Esophagus squamous epithelium (tissue), 5 donors: ENCODE data around the gene TSKU. TPM values are rescaled to one million over a fixed set of nuclear protein-coding genes. Genes with fewer than 3 reads are reported as not detected.

Experiments used
- DNase-seq: peaks from one replicate; lab custom pipeline; 2025; lab: John Stamatoyannopoulos, UW
- H3K27ac ChIP-seq, 4 donors: fragments of 200-600 bp; sonication (generic); one replicate each; pipeline ENCODE4 v1.5.1; 2016 to 2019; ENCODE audit warnings: mild to moderate bottlenecking in 1 of 4
- H3K27me3 ChIP-seq, 4 donors: fragments of 200-600 bp; sonication (generic); 1 replicate in 3 of 4; 2 replicates in 1 of 4; pipeline versions ENCODE4 v1.5.1 to v1.6.0; 2017 to 2021; ENCODE audit warnings: antibody characterized with exemption in 1 of 4
- H3K36me3 ChIP-seq, 3 donors: fragments of 200-600 bp; sonication (generic); one replicate each; pipeline ENCODE4 v1.5.1; 2016 to 2019
- H3K4me1 ChIP-seq, 3 donors: fragments of 200-600 bp; sonication (generic); one replicate each; pipeline ENCODE4 v1.5.1; 2017 to 2019
- H3K4me3 ChIP-seq, 4 donors: fragments of 200-600 bp; sonication (generic); 1 replicate in 3 of 4; 2 replicates in 1 of 4; pipeline ENCODE4 v1.5.1; 2016 to 2019; ENCODE audit warnings: mild to moderate bottlenecking in 2 of 4, moderate library complexity in 1 of 4
- H3K9me3 ChIP-seq, 3 donors: fragments of 200-600 bp; sonication (generic); one replicate each; pipeline ENCODE4 v1.5.1; 2016 to 2019
- POLR2A ChIP-seq, 4 donors: fragments of 450-650 bp; IDR thresholded peaks; one replicate each; pipeline ENCODE4 v1.6.1; 2017; ENCODE audit warnings: antibody characterized with exemption in 4 of 4, mild to moderate bottlenecking in 4 of 4, moderate library complexity in 3 of 4
- WGBS, 2 donors: methylation state at CpG; one replicate each; pipeline ENCODE4 v1.1.5; 2018; 5-methylcytosine and 5-hydroxymethylcytosine counted together
- intact Hi-C: fragments of 100-400 bp; cut with DNase I; formaldehyde crosslinking; loops from one replicate; pipeline ENCODE4 v1.15.0; 2022
- total RNA-seq, 4 donors: library from RNA; depleted of rRNA; stranded (reverse); fragments of >200 nt; gene quantifications; one replicate each; pipeline ENCODE4 v1.1.0, GENCODE V29; 2016
- TF ChIP-seq, protein P1 (sequence below), 6 experiments: fragments of 450-650 bp in 4 of 6; fragments of 200-600 bp in 2 of 6; sonication (generic) in 2 of 6; IDR thresholded peaks; one replicate each; pipeline ENCODE4 v1.5.1; 2016 to 2019; ENCODE audit warnings: antibody characterized with exemption in 6 of 6, mild to moderate bottlenecking in 4 of 6, moderate library complexity in 4 of 6
- donor health status: DM: yes; HTN: yes; CAD: no.

Gene TSKU
- total RNA-seq, 4 donors from 2014 or later = 51.4 to 95.9 (median 88.4) TPM

DNA sequence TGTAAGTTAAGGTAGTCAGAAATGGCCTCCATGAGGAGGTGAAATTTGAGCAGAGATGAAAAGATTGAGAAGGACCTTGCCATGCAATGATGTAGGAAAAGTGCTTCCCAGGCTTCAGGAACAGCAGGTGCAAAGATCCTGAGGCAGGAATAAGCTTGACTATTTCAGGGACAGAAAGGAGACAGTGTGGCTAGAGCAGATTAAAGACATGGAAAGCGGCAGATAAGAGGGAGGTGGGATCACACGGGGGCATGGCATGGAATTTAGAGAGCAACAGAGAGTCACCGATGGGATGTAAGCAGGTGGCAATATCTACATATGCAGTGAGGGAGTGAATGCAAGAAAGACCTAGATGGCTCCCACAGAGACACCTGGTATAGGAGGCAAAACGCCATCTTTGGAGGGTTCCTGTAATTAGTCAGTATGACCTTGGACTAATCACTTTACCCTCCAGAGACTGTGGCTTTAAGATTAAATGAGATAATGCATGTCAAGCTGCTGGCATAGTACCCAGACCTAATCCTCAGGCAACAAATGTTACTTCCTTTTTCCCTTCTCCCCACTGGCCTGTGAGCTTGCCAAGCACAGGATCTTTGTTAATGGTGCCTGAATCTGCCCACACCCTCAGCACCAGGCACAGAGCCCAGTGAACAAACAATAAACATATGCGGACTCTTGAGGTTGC, 52.9 kb downstream of the TSKU start:
- Histone ChIP-seq H3K27me3 (peaks cover 0 to 15% (median 0%) of the 10 kb centered on the region in 4 donors), H3K36me3 (no peaks in the 10 kb centered on the region), H3K9me3 (no peaks in the 10 kb centered on the region), H3K27ac (peak overlapping the region in 3 of 4 donors; percentile 12 to 59 (median 47)), H3K4me3 (no peak overlapping the region), H3K4me1 (peaks cover 13 to 79% (median 34%) of the 10 kb centered on the region in 3 donors)
- intact Hi-C loops = no loop called here
- no peak for DNase-seq
- no peak for TF ChIP-seq POLR2A (IDR thresholded peaks at IDR 0.05)
- TF ChIP-seq, protein P1, sequence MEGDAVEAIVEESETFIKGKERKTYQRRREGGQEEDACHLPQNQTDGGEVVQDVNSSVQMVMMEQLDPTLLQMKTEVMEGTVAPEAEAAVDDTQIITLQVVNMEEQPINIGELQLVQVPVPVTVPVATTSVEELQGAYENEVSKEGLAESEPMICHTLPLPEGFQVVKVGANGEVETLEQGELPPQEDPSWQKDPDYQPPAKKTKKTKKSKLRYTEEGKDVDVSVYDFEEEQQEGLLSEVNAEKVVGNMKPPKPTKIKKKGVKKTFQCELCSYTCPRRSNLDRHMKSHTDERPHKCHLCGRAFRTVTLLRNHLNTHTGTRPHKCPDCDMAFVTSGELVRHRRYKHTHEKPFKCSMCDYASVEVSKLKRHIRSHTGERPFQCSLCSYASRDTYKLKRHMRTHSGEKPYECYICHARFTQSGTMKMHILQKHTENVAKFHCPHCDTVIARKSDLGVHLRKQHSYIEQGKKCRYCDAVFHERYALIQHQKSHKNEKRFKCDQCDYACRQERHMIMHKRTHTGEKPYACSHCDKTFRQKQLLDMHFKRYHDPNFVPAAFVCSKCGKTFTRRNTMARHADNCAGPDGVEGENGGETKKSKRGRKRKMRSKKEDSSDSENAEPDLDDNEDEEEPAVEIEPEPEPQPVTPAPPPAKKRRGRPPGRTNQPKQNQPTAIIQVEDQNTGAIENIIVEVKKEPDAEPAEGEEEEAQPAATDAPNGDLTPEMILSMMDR (IDR thresholded peaks at IDR 0.05) = no peak
- WGBS, 2 donors = 40 to 48% methylated on average over 5 of the region's 5 CpGs

DNA sequence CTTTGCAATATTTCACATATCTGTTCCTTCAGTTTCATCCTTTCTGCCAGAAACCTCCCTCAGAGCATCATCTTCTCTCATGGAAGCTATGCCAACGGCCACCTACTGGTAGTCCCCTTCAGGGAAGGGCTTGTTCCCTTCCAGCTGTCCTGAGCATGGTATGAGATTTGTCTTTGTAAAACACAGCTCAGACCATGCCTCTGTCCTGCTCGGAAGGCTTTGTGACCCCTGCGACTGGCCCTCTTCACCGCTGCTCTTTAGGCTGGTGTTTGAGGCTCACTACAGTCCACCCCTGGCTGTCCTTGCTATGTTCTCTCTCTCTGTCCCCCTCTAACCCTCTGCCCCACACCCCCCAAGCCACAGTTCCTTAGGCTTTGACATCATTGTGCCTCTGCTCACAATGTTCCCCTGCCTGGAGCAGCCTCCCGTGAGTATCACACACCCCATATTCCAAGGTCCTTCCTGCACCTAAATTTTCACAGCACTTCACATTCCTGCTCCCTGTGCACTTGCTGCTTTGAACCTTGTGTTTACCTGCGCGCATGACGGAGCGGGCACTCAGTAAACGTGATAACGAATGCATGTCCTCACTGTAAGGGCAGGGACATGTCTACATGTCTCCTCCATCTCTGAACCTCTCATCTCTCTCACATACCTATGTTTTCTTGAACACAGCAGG, 53.6 kb downstream of the TSKU start:
- Histone ChIP-seq H3K9me3 (no peaks in the 10 kb centered on the region), H3K4me3 (no peak overlapping the region), H3K4me1 (peaks cover 13 to 74% (median 30%) of the 10 kb centered on the region in 3 donors), H3K36me3 (no peaks in the 10 kb centered on the region), H3K27me3 (peaks cover 0 to 20% (median 0%) of the 10 kb centered on the region in 4 donors), H3K27ac (peak overlapping the region in 3 of 4 donors; percentile 12 to 59 (median 47))
- DNase-seq = no peak
- TF ChIP-seq, protein P1 (IDR thresholded peaks at IDR 0.05) = no peak
- no peak for TF ChIP-seq POLR2A (IDR thresholded peaks at IDR 0.05)
- WGBS, 2 donors = 58 to 66% methylated on average over 11 of the region's 11 CpGs
- intact Hi-C loops = no loop called here

DNA sequence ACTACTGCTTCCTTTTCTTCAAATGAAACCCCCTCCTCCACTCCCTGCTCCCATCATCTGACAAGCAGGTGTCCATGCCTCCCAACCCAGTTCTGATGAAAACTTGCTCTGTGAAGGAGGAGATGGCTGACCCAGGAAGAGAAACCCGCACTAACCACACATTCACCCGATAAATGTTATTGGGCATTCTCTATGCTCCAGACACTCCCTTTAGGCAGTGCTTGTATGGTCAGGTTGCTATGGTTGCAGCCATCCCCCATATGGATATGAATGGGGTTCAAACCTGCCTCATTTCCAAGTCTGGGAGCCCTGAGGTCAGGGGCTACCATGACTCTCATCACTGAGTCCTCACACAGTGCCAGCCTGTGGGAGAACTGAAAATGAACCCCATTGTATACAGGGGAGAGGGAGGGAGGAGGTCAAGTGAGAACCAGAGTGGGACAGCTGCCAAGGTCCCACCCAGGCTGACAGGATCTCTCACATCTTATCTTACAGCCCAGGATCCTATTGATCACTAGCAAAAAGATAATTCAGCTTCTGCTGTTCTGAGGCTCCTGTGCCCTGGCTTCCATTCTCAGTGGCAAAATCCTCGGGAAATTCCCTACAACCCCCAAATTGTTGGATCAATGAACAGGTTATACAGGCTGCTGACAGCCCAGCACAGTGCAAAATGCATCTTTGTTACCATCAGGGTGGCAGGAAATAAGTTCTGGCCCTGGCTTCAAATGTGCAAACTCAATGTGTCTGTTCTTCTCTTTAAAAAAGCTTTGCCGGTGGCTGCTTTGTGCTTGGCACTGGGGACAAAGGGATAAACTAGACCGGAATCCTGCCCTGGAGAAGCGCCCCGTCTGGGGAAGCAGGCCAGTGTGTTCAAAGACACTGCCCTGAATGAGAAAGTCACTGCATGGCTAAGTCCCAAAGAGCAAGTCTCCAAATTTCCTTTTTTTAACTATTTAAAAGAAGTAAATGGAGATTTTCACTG, 54.8 kb downstream of the TSKU start:
- Histone ChIP-seq H3K36me3 (no peaks in the 10 kb centered on the region), H3K27me3 (peaks cover 0 to 18% (median 0%) of the 10 kb centered on the region in 4 donors), H3K27ac (peak overlapping the region in 2 of 4 donors; percentile 6 to 13), H3K4me3 (no peak overlapping the region), H3K9me3 (no peaks in the 10 kb centered on the region), H3K4me1 (peaks cover 13 to 62% (median 30%) of the 10 kb centered on the region in 3 donors)
- DNase-seq = no peak
- intact Hi-C loops = no loop called here
- 32 to 33% methylated on average over 7 of the region's 7 CpGs for WGBS, 2 donors
- TF ChIP-seq, protein P1 (IDR thresholded peaks at IDR 0.05) = no peak

DNA sequence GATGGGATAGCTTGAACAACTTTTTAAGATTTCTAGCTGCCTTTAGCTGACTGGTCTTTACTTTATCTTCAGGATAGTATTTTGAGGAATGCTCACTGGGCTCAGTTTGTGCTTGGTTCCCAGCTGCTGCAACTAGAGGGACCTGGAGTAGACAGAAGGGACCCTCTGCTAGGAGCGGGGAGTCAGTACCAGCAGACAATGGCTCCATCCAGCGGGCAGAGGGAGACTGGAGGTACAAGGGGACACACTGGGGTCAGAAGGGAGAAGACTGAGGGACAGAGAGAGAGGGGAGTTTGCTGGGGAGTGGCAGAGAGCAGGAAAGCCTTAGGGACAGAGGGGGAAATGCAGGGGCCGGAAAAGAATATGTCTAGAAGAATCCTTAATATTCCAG, 55.5 kb downstream of the TSKU start:
- Histone ChIP-seq H3K4me1 (peaks cover 13 to 55% (median 30%) of the 10 kb centered on the region in 3 donors), H3K9me3 (no peaks in the 10 kb centered on the region), H3K27me3 (peaks cover 0 to 15% (median 0%) of the 10 kb centered on the region in 4 donors), H3K36me3 (no peaks in the 10 kb centered on the region), H3K4me3 (no peak overlapping the region), H3K27ac (no peak overlapping the region)
- TF ChIP-seq, protein P1 (IDR thresholded peaks at IDR 0.05) = no peak
- no peak for TF ChIP-seq POLR2A (IDR thresholded peaks at IDR 0.05)
- no peak for DNase-seq
- 73 to 77% methylated on average over 3 of the region's 3 CpGs for WGBS, 2 donors
- intact Hi-C loops = no loop called here
